ENCODE measurements around the gene CIPC.

The CIPC gene

GRCh38 chr14:77157740-77158139 is 59.7 kb downstream of the CIPC start:
- Histone ChIP-seq H3K4me1 (ENCODE audit: control insufficient read depth, insufficient read depth, low read length) (peaks cover 13% of the 10 kb centered on the region), H3K9me3 (ENCODE audit: control insufficient read depth, insufficient read depth, low read length) (no peaks in the 10 kb centered on the region), H3K4me3 (ENCODE audit: low read depth, low read length) (no peak overlapping the region), H3K27ac (ENCODE audit: low read depth, low read length) (no peak overlapping the region), H3K9ac (ENCODE audit: low read depth, low read length) (no peak overlapping the region), H3K36me3 (ENCODE audit: control insufficient read depth, insufficient read depth, low read length) (no peaks in the 10 kb centered on the region), H3K27me3 (ENCODE audit: control insufficient read depth, insufficient read depth, low read length) (no peaks in the 10 kb centered on the region)

- H3K27me3 ChIP-seq (ENCODE audit: control insufficient read depth, insufficient read depth, low read length) = no peaks in the 10 kb centered on the region
- no peak overlapping the region for H3K9ac ChIP-seq (ENCODE audit: low read depth, low read length)
- peaks cover 13% of the 10 kb centered on the region for H3K4me1 ChIP-seq (ENCODE audit: control insufficient read depth, insufficient read depth, low read length)
- no peaks in the 10 kb centered on the region for H3K9me3 ChIP-seq (ENCODE audit: control insufficient read depth, insufficient read depth, low read length)
- H3K27ac ChIP-seq (ENCODE audit: low read depth, low read length) = no peak overlapping the region
- H3K4me3 ChIP-seq (ENCODE audit: low read depth, low read length) = no peak overlapping the region
- H3K36me3 ChIP-seq (ENCODE audit: control insufficient read depth, insufficient read depth, low read length) = no peaks in the 10 kb centered on the region
Measured at GRCh38 chr14:77158175-77158881, 60.3 kb downstream of the CIPC start.

GRCh38 chr14:77158882-77159255 is 60.8 kb downstream of the CIPC start:
- Histone ChIP-seq H3K36me3 (ENCODE audit: control insufficient read depth, insufficient read depth, low read length) (no peaks in the 10 kb centered on the region), H3K4me1 (ENCODE audit: control insufficient read depth, insufficient read depth, low read length) (peaks cover 13% of the 10 kb centered on the region), H3K9me3 (ENCODE audit: control insufficient read depth, insufficient read depth, low read length) (no peaks in the 10 kb centered on the region), H3K27me3 (ENCODE audit: control insufficient read depth, insufficient read depth, low read length) (no peaks in the 10 kb centered on the region), H3K4me3 (ENCODE audit: low read depth, low read length) (no peak overlapping the region), H3K9ac (ENCODE audit: low read depth, low read length) (no peak overlapping the region), H3K27ac (ENCODE audit: low read depth, low read length) (no peak overlapping the region)

- H3K9me3 ChIP-seq (ENCODE audit: control insufficient read depth, insufficient read depth, low read length) = no peaks in the 10 kb centered on the region
- peaks cover 13% of the 10 kb centered on the region for H3K4me1 ChIP-seq (ENCODE audit: control insufficient read depth, insufficient read depth, low read length)
- no peaks in the 10 kb centered on the region for H3K27me3 ChIP-seq (ENCODE audit: control insufficient read depth, insufficient read depth, low read length)
- H3K9ac ChIP-seq (ENCODE audit: low read depth, low read length) = no peak overlapping the region
- H3K36me3 ChIP-seq (ENCODE audit: control insufficient read depth, insufficient read depth, low read length) = no peaks in the 10 kb centered on the region
- no peak overlapping the region for H3K4me3 ChIP-seq (ENCODE audit: low read depth, low read length)
- no peak overlapping the region for H3K27ac ChIP-seq (ENCODE audit: low read depth, low read length)
Measured at GRCh38 chr14:77161011-77161410, 63.0 kb downstream of the CIPC start.
